GM10266 (cell line): ENCODE measurements around the gene ADISSP.
A peak's percentile ranks its signal among the peaks of the same experiment; 100 is the strongest.

Source experiments
- DNase-seq: peaks from one replicate; pipeline ENCODE4 v3.0.0; 2012; ENCODE audit errors: extremely low spot score
- TF ChIP-seq, protein P1 (sequence below): IDR thresholded peaks from 2 replicates; pipeline ENCODE4 v1.5.1; 2012; ENCODE audit warnings: mild to moderate bottlenecking, low read depth; ENCODE audit not compliant: control insufficient read depth, insufficient read depth; ENCODE audit errors: missing control alignments

Gene ADISSP

DNA sequence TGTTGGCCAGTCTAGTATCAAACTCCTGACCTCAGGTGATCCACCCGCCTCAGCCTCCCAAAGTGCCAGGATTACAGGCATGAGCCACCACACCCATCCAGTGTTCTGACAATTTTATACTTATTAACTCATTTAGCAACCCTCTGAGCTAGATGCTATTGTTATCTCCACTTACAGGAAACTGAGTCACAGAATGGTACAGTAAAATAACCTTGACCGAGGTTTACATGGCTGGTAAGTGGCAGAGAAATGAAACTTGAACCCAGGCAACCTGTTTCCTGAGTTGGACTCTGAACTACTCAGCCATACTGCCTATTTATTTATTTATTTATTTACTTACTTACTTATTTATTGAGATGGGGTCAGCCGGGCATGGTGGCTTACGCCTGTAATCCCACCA is 48.5 kb downstream of the ADISSP start:
- TF ChIP-seq, protein P1, sequence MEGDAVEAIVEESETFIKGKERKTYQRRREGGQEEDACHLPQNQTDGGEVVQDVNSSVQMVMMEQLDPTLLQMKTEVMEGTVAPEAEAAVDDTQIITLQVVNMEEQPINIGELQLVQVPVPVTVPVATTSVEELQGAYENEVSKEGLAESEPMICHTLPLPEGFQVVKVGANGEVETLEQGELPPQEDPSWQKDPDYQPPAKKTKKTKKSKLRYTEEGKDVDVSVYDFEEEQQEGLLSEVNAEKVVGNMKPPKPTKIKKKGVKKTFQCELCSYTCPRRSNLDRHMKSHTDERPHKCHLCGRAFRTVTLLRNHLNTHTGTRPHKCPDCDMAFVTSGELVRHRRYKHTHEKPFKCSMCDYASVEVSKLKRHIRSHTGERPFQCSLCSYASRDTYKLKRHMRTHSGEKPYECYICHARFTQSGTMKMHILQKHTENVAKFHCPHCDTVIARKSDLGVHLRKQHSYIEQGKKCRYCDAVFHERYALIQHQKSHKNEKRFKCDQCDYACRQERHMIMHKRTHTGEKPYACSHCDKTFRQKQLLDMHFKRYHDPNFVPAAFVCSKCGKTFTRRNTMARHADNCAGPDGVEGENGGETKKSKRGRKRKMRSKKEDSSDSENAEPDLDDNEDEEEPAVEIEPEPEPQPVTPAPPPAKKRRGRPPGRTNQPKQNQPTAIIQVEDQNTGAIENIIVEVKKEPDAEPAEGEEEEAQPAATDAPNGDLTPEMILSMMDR, result no peak
- DNase-seq, result no peak

DNA sequence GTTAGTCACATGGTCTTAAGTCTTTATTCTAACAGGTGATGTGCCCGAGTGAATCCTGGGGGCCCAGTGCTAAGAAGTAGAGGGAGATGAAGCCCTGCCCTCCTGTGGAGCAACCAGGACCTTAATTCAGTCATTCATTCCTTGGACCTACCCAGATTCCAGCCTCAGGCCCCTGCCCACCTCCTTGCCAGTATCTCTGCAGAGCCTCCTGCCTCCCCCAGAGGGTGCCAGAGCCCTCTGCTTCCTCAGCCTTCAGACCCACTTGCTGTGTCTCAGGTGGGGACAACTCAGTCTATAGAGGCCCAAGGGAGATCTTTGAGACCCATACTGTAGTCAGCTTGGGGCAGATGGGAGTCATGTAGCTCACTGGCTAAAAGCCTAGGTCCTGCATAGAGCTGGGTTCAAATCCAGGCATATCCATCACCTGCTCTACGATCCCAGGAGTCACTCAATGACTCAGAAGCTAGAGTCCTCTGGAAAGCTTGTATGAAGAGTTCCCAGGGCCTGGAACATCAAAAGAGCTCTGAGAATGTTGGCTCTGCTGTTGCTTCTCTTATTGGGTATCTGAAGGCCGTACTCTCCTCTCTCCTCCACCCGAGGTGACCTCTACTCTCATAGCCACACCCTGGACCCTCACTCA is 51.2 kb downstream of the ADISSP start:
- DNase-seq, result no peak
- TF ChIP-seq, protein P1, result peak; percentile 54

DNA sequence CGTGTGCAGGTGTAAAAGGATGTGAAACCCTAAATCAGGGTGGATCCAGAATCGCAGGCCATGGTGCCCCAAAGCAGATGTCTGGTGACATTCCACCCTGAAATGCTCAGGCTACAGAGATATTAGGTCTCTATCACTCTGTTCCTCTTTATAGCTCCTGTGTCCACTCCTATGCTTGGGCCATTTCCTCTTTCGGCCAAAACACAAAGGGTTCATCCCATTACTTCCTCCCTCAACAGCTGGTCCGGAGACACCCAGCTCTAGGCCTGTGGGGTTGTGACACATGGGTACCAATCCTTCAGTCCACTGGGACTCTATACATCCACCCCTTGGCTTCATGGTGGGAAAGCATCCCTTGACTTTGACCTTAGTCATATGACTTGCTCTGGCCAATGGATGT is 53.5 kb downstream of the ADISSP start:
- no peak for DNase-seq
- TF ChIP-seq, protein P1, result no peak

DNA sequence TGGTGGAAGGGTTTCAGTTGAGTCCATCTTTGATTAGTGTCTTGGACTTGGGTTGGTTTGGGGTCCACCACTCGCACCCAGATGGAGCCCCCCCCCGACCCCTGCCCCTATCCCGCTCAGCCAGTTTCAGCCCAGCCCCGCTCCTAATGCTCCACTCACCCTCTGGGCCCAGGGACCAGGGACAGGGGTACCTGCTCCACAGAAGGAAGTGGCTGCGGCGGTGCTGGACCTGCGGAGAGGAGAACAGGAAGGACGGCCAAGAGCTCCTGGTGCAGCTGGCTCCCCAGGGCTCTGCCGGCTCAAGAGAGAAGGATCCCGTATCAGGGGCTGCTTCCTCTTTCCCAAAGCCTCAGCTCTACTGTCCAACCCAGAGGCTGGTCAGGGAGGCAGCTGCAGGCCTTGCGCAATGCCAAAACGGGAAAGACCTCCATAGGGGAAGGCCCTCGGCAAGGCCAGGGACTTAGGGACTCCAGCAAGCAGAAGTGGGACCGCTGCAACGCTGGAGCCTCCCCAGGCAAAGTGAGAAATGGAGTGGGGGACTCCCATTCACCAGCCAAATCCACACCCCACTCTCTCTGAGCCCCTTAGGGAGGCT is 55.2 kb downstream of the ADISSP start, which contains the start of gene SIGLEC1:
Gene SIGLEC1 (minus strand): TSS at position 322 of the 595 bp plus-strand sequence. CDS start 5,472 bp downstream, outside the sequence.
- no peak for DNase-seq
- TF ChIP-seq, protein P1, result no peak

DNA sequence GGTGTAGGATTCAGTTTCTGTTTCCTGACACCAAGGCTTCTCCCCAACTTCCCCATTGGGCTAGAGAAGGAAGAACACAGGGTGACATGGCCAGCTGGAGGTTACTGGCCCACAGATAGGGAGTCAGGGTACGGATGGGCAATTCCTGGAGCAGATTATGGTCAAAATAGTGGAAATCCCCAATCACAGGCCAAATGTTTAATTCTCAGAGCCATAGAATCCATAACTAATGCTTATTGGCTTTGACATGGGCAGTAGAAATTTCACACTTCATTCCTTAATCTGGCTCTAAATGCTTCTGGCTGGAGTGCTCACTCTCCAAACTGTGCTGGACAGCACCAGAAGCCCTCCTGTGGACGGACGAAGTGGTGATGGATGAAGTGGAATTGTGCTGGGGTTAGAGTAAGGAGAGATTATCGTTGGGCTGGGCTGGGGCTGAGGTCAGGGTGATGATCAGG is 56.0 kb downstream of the ADISSP start:
- TF ChIP-seq, protein P1, result no peak
- DNase-seq, result no peak

DNA sequence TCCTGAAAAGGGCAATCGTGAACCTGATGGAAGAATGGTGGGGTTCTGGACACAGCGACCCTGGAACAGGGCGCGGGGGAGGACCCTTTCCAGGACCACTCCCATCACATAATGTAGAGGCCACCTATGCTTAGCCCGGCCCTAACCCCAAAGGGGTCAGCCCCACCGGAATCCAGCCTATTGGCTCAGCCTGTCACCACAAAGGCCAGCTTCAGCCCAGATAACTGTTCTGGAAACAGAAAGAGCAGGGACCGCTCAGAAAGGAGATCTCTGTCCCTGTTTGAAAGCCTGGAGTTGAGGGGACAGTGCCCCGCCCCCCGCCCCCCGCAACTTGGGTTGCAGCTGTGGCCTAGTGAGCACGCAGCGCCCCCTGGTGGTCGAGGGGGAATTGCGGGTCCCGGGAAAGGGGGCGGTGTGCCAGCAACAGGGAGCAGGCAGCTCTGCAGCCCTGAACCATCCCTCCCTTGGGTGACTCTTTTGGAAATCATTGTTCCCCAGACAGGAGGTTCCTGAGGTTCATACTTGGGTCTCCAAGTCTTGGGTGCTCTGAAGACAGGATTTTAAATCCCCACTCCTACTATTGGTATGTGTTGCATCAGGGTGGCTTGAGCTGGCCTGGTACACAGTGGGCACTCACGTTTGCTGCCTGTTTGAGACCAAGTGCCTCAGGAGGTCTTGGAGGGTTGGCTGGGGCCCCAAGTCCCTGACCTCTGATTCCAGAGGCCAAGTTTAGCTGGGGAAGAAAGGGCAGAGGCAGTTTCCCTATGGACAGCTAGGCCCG is 56.7 kb downstream of the ADISSP start:
- peak; percentile 88 for DNase-seq

More for the DNA sequence above, 56.7 kb downstream of the ADISSP start:
- TF ChIP-seq, protein P1, result peak; percentile 92
